Measurements from ENCODE around the gene APBB2. TPM values are rescaled to one million over a fixed set of nuclear protein-coding genes. Genes with fewer than 3 reads are reported as not detected.

The APBB2 gene
- total RNA-seq, 2 experiments from 2014 or later, result 0.22 TPM; not detected in 1

DNA sequence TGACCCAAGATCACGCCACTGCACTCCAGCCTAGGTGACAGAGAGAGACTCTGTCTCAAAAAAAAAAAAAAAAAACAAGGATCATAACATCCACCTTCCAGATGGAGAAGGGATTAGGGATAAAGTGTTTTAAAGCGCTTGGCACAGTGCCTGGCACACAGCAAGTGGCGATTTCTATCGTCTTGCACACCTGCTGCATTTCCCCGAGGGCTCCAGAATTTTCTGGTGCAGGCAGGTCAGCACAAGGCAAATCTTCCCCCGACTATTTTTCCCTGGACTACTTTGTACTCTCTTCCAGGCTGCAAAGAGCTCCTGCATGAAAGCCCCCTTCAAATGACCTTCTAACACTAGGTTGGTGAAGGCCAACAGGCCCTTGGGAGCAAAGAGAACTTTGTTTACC is 57.3 kb downstream of the APBB2 start:
- Mint-ChIP-seq H3K9me3 (no peaks in the 10 kb centered on the region), H3K27me3 (peaks cover 36% of the 10 kb centered on the region), H3K4me1 (ENCODE audit: low read depth) (no peaks in the 10 kb centered on the region), H3K36me3 (ENCODE audit: low read depth) (no peaks in the 10 kb centered on the region), H3K27ac (no peak overlapping the region), H3K4me3 (no peak overlapping the region)
- H3K27me3 ChIP-seq (ENCODE audit: control insufficient read depth in 1 of 2, insufficient read depth in 2 of 2, low read length in 2 of 2), result no peaks in the 10 kb centered on the region
- no peak overlapping the region for H3K4me3 ChIP-seq (ENCODE audit: low read length)
- TF ChIP-seq, protein P1, sequence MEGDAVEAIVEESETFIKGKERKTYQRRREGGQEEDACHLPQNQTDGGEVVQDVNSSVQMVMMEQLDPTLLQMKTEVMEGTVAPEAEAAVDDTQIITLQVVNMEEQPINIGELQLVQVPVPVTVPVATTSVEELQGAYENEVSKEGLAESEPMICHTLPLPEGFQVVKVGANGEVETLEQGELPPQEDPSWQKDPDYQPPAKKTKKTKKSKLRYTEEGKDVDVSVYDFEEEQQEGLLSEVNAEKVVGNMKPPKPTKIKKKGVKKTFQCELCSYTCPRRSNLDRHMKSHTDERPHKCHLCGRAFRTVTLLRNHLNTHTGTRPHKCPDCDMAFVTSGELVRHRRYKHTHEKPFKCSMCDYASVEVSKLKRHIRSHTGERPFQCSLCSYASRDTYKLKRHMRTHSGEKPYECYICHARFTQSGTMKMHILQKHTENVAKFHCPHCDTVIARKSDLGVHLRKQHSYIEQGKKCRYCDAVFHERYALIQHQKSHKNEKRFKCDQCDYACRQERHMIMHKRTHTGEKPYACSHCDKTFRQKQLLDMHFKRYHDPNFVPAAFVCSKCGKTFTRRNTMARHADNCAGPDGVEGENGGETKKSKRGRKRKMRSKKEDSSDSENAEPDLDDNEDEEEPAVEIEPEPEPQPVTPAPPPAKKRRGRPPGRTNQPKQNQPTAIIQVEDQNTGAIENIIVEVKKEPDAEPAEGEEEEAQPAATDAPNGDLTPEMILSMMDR (IDR thresholded peaks at IDR 0.05), result no peak
- intact Hi-C loops (cut with DNase I, micrococcal nuclease), result no loop called here
- no peaks in the 10 kb centered on the region for H3K36me3 ChIP-seq (ENCODE audit: insufficient read depth, low read length)
- no peak for DNase-seq
- H3K9me3 ChIP-seq (ENCODE audit: control insufficient read depth in 1 of 2, insufficient read depth in 1 of 2, low read length in 2 of 2), result no peaks in the 10 kb centered on the region
- ChIA-PET CTCF (no interaction called here), POLR2A (no interaction called here)
- H3K27ac ChIP-seq (ENCODE audit: low read depth in 1 of 2, low read length in 2 of 2), result no peak overlapping the region
- ATAC-seq (ENCODE audit: poor library complexity), result no peak
- no peaks in the 10 kb centered on the region for H3K4me1 ChIP-seq (ENCODE audit: insufficient read depth, low read length)

DNA sequence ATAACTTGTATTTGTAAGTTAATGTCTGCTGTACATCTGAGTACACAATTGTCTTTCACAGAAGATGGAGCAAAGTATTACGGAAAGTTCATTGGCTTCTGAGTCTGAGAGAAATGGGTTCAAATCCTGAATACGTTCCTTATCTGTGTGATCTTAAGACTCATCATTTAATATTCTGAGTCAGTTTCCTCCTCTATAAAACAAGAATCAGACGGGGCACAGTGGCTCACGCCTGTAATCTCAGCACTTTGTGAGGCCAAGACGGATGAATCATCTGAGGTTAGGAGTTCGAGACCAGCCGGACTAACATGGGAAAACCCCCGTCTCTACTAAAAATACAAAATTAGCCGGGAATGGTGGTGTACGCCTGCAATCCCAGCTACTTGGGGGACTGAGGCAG is 57.8 kb downstream of the APBB2 start:
- Mint-ChIP-seq H3K4me1 (ENCODE audit: low read depth) (no peaks in the 10 kb centered on the region), H3K9me3 (no peaks in the 10 kb centered on the region), H3K4me3 (no peak overlapping the region), H3K36me3 (ENCODE audit: low read depth) (no peaks in the 10 kb centered on the region), H3K27me3 (peaks cover 36% of the 10 kb centered on the region), H3K27ac (no peak overlapping the region)
- H3K36me3 ChIP-seq (ENCODE audit: insufficient read depth, low read length), result no peaks in the 10 kb centered on the region
- no peak overlapping the region for H3K4me3 ChIP-seq (ENCODE audit: low read length)
- H3K27ac ChIP-seq (ENCODE audit: low read depth in 1 of 2, low read length in 2 of 2), result no peak overlapping the region
- no peak for ATAC-seq (ENCODE audit: poor library complexity)
- POLR2A ChIA-PET, result no interaction called here
- H3K9me3 ChIP-seq (ENCODE audit: control insufficient read depth in 1 of 2, insufficient read depth in 1 of 2, low read length in 2 of 2), result no peaks in the 10 kb centered on the region
- no peak for DNase-seq
- CTCF ChIA-PET, result no interaction called here
- intact Hi-C loops (cut with DNase I, micrococcal nuclease), result no loop called here
- H3K4me1 ChIP-seq (ENCODE audit: insufficient read depth, low read length), result no peaks in the 10 kb centered on the region
- TF ChIP-seq, protein P1 (IDR thresholded peaks at IDR 0.05), result no peak
- no peaks in the 10 kb centered on the region for H3K27me3 ChIP-seq (ENCODE audit: control insufficient read depth in 1 of 2, insufficient read depth in 2 of 2, low read length in 2 of 2)

DNA sequence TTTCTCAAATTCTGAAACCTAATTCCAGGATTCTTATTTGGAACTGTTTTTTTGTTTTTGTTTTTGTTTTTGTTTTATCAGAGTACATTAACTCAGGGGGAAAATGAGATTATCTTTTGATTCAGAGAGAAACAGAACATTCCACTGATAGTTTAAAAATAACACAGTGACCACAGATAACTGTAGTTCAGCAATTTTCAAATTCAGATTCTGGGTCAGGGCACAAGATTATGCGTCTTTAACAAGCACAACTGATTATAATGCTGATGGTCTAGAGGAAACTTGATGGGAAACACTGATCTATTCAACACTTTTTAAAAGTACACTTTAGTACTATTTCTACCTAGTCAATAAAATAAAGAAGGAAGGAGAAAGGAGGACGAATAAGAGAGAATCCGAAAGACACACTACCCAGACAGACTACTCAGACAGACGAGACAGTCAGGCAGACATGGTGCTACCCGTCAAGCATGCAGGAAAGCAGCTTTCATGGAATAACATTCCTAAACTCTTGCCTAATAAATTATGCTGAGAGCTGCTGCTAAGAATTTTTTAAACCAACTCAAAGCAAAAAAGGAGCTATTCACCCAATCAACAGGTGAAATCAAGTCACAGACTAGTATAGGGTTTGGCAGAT is 59.0 kb downstream of the APBB2 start:
- Histone ChIP-seq H3K36me3 (ENCODE audit: insufficient read depth, low read length) (no peaks in the 10 kb centered on the region), H3K9me3 (ENCODE audit: control insufficient read depth in 1 of 2, insufficient read depth in 1 of 2, low read length in 2 of 2) (no peaks in the 10 kb centered on the region), H3K27me3 (ENCODE audit: control insufficient read depth in 1 of 2, insufficient read depth in 2 of 2, low read length in 2 of 2) (no peaks in the 10 kb centered on the region), H3K27ac (ENCODE audit: low read depth in 1 of 2, low read length in 2 of 2) (no peak overlapping the region), H3K4me3 (ENCODE audit: low read length) (no peak overlapping the region), H3K4me1 (ENCODE audit: insufficient read depth, low read length) (no peaks in the 10 kb centered on the region)
- TF ChIP-seq, protein P1 (IDR thresholded peaks at IDR 0.05), result no peak
- intact Hi-C loops (cut with DNase I, micrococcal nuclease), result no loop called here
- Mint-ChIP-seq H3K9me3 (no peaks in the 10 kb centered on the region), H3K27ac (no peak overlapping the region), H3K36me3 (ENCODE audit: low read depth) (no peaks in the 10 kb centered on the region), H3K4me3 (no peak overlapping the region), H3K27me3 (peaks cover 36% of the 10 kb centered on the region), H3K4me1 (ENCODE audit: low read depth) (no peaks in the 10 kb centered on the region)
- ChIA-PET POLR2A (no interaction called here), CTCF (no interaction called here)
- ATAC-seq (ENCODE audit: poor library complexity) (no peak), DNase-seq (no peak)
